Activated gamma-delta T cell (primary cell): ENCODE measurements around the gene FAR1.

ENCODE experiments used
- DNase-seq: peaks from one replicate; lab custom pipeline; 2025; lab: John Stamatoyannopoulos, UW

The FAR1 gene

GRCh38 chr11:13669544-13670488 lies 1.3 kb downstream of the FAR1 start:
- no peak for DNase-seq

- DNase-seq = no peak
Observed at GRCh38 chr11:13672576-13673210, 4.2 kb downstream of the FAR1 start.

GRCh38 chr11:13674799-13675509 lies 6.5 kb downstream of the FAR1 start:
- no peak for DNase-seq

GRCh38 chr11:13676576-13676975 lies 8.1 kb downstream of the FAR1 start:
- DNase-seq = no peak

GRCh38 chr11:13679768-13680167 lies 11.3 kb downstream of the FAR1 start:
- DNase-seq = no peak

GRCh38 chr11:13680501-13681264 lies 12.2 kb downstream of the FAR1 start:
- DNase-seq = no peak

- no peak for DNase-seq
Observed at GRCh38 chr11:13681446-13681845, 13.0 kb downstream of the FAR1 start.

GRCh38 chr11:13682212-13682611 lies 13.7 kb downstream of the FAR1 start:
- no peak for DNase-seq

- DNase-seq = no peak
Observed at GRCh38 chr11:13685461-13686108, 17.1 kb downstream of the FAR1 start.

- DNase-seq = no peak
Observed at GRCh38 chr11:13686776-13687175, 18.3 kb downstream of the FAR1 start.

- DNase-seq = no peak
Observed at GRCh38 chr11:13687271-13687670, 18.8 kb downstream of the FAR1 start.

GRCh38 chr11:13691286-13691899 lies 22.9 kb downstream of the FAR1 start:
- no peak for DNase-seq

GRCh38 chr11:13692172-13692571 lies 23.7 kb downstream of the FAR1 start:
- DNase-seq = no peak

- DNase-seq = no peak
Observed at GRCh38 chr11:13694115-13694514, 25.6 kb downstream of the FAR1 start.

GRCh38 chr11:13695886-13696285 lies 27.4 kb downstream of the FAR1 start:
- no peak for DNase-seq

- no peak for DNase-seq
Observed at GRCh38 chr11:13697710-13698109, 29.2 kb downstream of the FAR1 start.

GRCh38 chr11:13698132-13698531 lies 29.7 kb downstream of the FAR1 start:
- DNase-seq = no peak

GRCh38 chr11:13699041-13699440 lies 30.6 kb downstream of the FAR1 start:
- no peak for DNase-seq

- DNase-seq = no peak
Observed at GRCh38 chr11:13699870-13700269, 31.4 kb downstream of the FAR1 start.

GRCh38 chr11:13701506-13701905 lies 33.0 kb downstream of the FAR1 start:
- no peak for DNase-seq

- DNase-seq = no peak
Observed at GRCh38 chr11:13702071-13702470, 33.6 kb downstream of the FAR1 start.
